CD4-positive, alpha-beta memory T cell (primary cell): ENCODE results near the gene TERB1. TPM values are rescaled to one million over a fixed set of nuclear protein-coding genes. Genes with fewer than 3 reads are reported as not detected.
A peak's percentile ranks its signal among the peaks of the same experiment; 100 is the strongest.

Experiments
- CTCF ChIA-PET: fragments of 350-600 bp; sonication (Branson Sonifier 250); formaldehyde crosslinking; loops from one replicate; lab custom pipeline; 2021; ENCODE audit warnings: inconsistent platforms; ENCODE audit not compliant: partially characterized antibody; lab: Charles Lee
- POLR2A ChIA-PET: fragments of 350-600 bp; sonication (Branson Sonifier 250); formaldehyde crosslinking; loops from one replicate; lab custom pipeline; 2021; ENCODE audit not compliant: partially characterized antibody; lab: Charles Lee
- DNase-seq, 5 donors: peaks; one replicate each; pipeline versions ENCODE4 v3.0.0 to v3.0.0-alpha.2; 2020 to 2022; ENCODE audit warnings: mixed read lengths in 1 of 5
- H3K27ac ChIP-seq: one replicate; pipeline ENCODE4 v1.7.0; 2013; ENCODE audit warnings: low read depth, low read length
- H3K27me3 ChIP-seq: 2 replicates; pipeline ENCODE4 v1.7.0; 2013; ENCODE audit warnings: mild to moderate bottlenecking, low read length, moderate library complexity; ENCODE audit not compliant: insufficient read depth
- H3K36me3 ChIP-seq: 2 replicates; pipeline ENCODE4 v1.7.0; 2013; ENCODE audit warnings: mild to moderate bottlenecking, low read length, moderate library complexity; ENCODE audit not compliant: insufficient read depth
- H3K4me1 ChIP-seq: 2 replicates; pipeline ENCODE4 v1.7.0; 2013; ENCODE audit warnings: mild to moderate bottlenecking, low read length, moderate library complexity; ENCODE audit not compliant: insufficient read depth
- H3K4me3 ChIP-seq, 2 donors: one replicate each; pipeline ENCODE4 v1.7.0; 2013; ENCODE audit warnings: low read length in 2 of 2, mild to moderate bottlenecking in 1 of 2
- H3K9me3 ChIP-seq, 2 donors: one replicate each; pipeline ENCODE4 v1.7.0; 2013; ENCODE audit warnings: low read length in 2 of 2, control low read depth in 1 of 2; ENCODE audit not compliant: control insufficient read depth in 1 of 2
- H3K27ac Mint-ChIP-seq, 7 donors: one replicate each; pipeline ENCODE4 v1.8.0; 2020 to 2021; ENCODE audit warnings: mixed read lengths in 7 of 7, mild to moderate bottlenecking in 6 of 7, inconsistent platforms in 3 of 7, moderate library complexity in 3 of 7
- H3K27me3 Mint-ChIP-seq, 2 donors: one replicate each; pipeline ENCODE4 v1.8.0; 2020 to 2021; ENCODE audit warnings: mixed read lengths in 2 of 2
- H3K36me3 Mint-ChIP-seq, 2 donors: one replicate each; pipeline ENCODE4 v1.8.0; 2020 to 2021; ENCODE audit warnings: mixed read lengths in 2 of 2, inconsistent platforms in 1 of 2, mild to moderate bottlenecking in 1 of 2
- H3K4me1 Mint-ChIP-seq, 4 donors: one replicate each; pipeline ENCODE4 v1.8.0; 2020 to 2021; ENCODE audit warnings: mixed read lengths in 4 of 4, mild to moderate bottlenecking in 1 of 4
- H3K4me3 Mint-ChIP-seq, 8 donors: one replicate each; pipeline ENCODE4 v1.8.0; 2020 to 2021; ENCODE audit warnings: mixed read lengths in 8 of 8, mild to moderate bottlenecking in 7 of 8, moderate library complexity in 6 of 8, inconsistent platforms in 3 of 8
- H3K9me3 Mint-ChIP-seq, 8 donors: one replicate each; pipeline ENCODE4 v1.8.0; 2020 to 2021; ENCODE audit warnings: mixed read lengths in 8 of 8, mild to moderate bottlenecking in 5 of 8, inconsistent platforms in 3 of 8, moderate library complexity in 1 of 8
- intact Hi-C: fragments of 100-400 bp; cut with micrococcal nuclease; formaldehyde crosslinking; loops from one replicate; pipeline ENCODE4 v1.15.1; 2023
- polyA plus RNA-seq, 2 donors: library from polyadenylated mRNA; unstranded; fragments of 300-500 nt; fragmentation: Illumina TruSeq; gene quantifications; one replicate each; pipeline ENCODE4 v1.2.3, GENCODE V29; 2021
- total RNA-seq, 2 experiments: library from RNA; stranded (reverse); gene quantifications; one replicate each; pipeline ENCODE4 v1.2.3, GENCODE V29; 2021

TERB1 gene
- total and polyA plus RNA-seq, 4 experiments from 2014 or later = 0.83 to 1.1 TPM; not detected in 2

DNA sequence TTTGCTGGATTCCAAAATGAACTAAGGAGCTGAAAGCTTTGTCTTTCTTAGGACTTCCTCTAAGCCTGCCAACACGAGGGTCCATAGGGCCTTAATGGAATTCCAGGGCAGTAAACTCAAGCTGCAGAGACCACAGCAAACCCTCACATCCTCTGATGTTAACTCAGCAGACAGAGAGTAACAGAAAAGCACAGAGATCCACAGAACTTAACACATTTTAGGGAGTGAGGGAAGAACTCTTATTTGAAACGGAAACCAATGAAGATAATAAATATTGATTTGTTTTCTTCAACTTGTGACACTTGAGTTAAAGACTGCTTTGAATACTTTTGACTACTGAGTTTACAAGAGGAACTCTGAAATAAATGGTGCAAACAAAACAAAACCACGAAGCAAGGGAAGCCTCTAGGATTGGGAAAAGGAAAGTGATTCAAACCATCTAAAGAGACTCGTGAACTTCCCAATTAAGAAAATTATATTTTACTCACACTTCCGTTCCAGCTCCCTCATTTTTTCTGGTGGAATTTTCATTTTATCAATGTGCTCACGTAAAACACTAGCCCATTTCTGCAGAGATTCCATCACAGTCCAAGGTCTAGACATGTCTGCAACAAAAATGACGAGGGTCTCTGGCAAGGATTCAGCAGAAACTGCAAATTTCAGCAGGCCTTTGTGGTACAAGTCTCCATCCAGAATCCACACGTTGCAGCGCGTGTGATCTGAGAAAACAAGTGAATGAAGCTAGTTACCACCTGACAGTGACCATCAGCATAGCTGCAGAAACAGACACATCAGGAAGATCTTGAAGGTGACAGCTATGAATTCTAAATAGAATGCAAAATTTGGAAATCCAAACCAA lies 59.2 kb downstream of the TERB1 start:
- H3K27ac ChIP-seq = no peak overlapping the region
- Mint-ChIP-seq H3K27me3 (no peaks in the 10 kb centered on the region), H3K4me3 (no peak overlapping the region), H3K9me3 (no peaks in the 10 kb centered on the region), H3K27ac (peak overlapping the region in 1 of 7 donors; percentile 75), H3K36me3 (peaks cover 24 to 63% of the 10 kb centered on the region in 2 donors), H3K4me1 (peaks cover 21 to 37% (median 26%) of the 10 kb centered on the region in 4 donors)
- DNase-seq = no peak
- H3K27me3 ChIP-seq = no peaks in the 10 kb centered on the region
- no peak overlapping the region for H3K4me3 ChIP-seq
- peaks cover 24% of the 10 kb centered on the region for H3K4me1 ChIP-seq
- peaks cover 39% of the 10 kb centered on the region for H3K36me3 ChIP-seq
- ChIA-PET POLR2A (interaction anchor here (1.2 kb wide), 1 partner anchor 9 kb away, joined by 5 read pairs; the partner anchor contains the start of gene DYNC1LI2), CTCF (interaction anchor here (0.7 to 8.8 kb wide), 6 partner anchors 9 to 339 kb away, joined by 3 to 76 read pairs (median 6); partner anchors contain the start of gene DYNC1LI2)
- no peaks in the 10 kb centered on the region for H3K9me3 ChIP-seq
- intact Hi-C loops = no loop called here

DNA sequence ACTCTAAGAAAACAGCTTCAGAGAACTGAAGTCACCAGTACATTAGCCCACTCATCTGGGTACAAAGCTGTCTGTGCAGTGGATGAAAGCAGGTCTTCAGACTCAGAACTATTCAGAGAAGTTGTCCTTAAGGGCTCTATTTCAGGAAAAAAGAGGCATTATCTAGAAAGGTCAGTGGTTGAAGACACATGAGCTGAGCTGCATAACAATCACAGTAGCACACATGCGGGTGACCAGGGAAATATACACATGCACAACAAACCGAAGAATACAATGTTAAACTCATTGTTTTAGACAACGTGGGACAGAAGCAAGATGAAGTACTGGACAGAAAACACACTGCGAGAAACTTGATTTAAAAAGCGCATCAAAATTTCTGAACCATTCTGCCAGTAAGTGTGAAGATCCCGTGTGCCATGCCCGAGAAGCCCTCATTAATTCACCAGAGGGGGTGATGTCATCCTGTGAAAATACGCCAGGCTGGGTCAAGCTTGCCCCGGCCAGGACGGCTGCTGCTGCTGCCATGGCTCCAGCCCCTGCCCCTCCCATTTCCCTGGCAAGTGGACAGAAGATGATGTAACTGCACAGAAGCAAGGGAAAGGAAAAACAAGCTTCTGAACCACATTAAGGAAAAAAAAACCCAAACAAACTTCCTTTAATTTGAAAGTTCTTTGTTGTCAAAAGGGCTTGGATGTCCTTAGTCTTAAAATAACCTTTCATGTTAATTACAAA lies 60.0 kb downstream of the TERB1 start:
- peaks cover 17 to 28% (median 20%) of the 10 kb centered on the region in 4 donors for H3K4me1 Mint-ChIP-seq
- POLR2A ChIA-PET = interaction anchor here (0.9 to 1.6 kb wide), 3 partner anchors 10 to 190 kb away, joined by 3 to 6 read pairs (median 3); partner anchors contain the start of genes DYNC1LI2 and NAE1
- intact Hi-C loops = no loop called here

DNA sequence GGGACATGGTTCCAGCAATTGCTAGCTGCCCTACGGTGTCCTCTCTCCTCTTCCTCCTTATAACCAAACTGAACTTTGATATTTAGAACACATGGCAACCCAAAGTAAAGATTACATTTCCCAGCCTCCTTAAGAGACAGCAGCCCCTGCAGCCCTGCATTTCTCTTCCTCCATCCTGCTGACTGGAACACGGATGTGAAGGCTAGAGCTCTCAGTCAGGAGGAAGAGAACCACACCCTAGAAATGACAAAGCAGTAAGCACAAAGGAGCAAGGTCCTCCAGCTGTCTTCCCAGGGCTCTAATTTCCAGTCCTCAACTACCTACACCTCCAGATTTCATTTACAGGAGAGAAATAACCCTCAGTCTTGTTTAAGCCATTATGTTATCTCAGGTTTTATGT lies 60.9 kb downstream of the TERB1 start:
- H3K36me3 Mint-ChIP-seq = peaks cover 20 to 62% of the 10 kb centered on the region in 2 donors
- no peaks in the 10 kb centered on the region for H3K27me3 ChIP-seq
- DNase-seq = no peak
- ChIA-PET CTCF (interaction anchor here (1.1 to 8.8 kb wide), 7 partner anchors 10 to 335 kb away, joined by 3 to 76 read pairs (median 9); partner anchors contain the start of gene DYNC1LI2), POLR2A (interaction anchor here (0.9 to 1.6 kb wide), 3 partner anchors 11 to 189 kb away, joined by 3 to 6 read pairs (median 3); partner anchors contain the start of genes DYNC1LI2 and NAE1)
- intact Hi-C loops = loop anchor here (1.0 kb wide), 2 partner anchors 178 to 334 kb away; no protein-coding TSS in a partner anchor
- peaks cover 13 to 24% (median 16%) of the 10 kb centered on the region in 4 donors for H3K4me1 Mint-ChIP-seq
- H3K4me1 ChIP-seq = peaks cover 18% of the 10 kb centered on the region
- no peak overlapping the region for H3K4me3 ChIP-seq
- peaks cover 53% of the 10 kb centered on the region for H3K36me3 ChIP-seq
- peak overlapping the region in 1 of 8 donors; percentile 47 for H3K4me3 Mint-ChIP-seq
- peak overlapping the region in 4 of 7 donors; percentile 7 to 73 (median 27) for H3K27ac Mint-ChIP-seq
- H3K9me3 ChIP-seq = no peaks in the 10 kb centered on the region
- no peak overlapping the region for H3K27ac ChIP-seq
- H3K27me3 Mint-ChIP-seq = no peaks in the 10 kb centered on the region
- H3K9me3 Mint-ChIP-seq = no peaks in the 10 kb centered on the region

More for the DNA sequence above, 60.0 kb downstream of the TERB1 start:
- H3K27ac Mint-ChIP-seq = peak overlapping the region in 1 of 7 donors; percentile 29
- DNase-seq = no peak
- peaks cover 45% of the 10 kb centered on the region for H3K36me3 ChIP-seq
- no peaks in the 10 kb centered on the region for H3K9me3 ChIP-seq
- no peaks in the 10 kb centered on the region for H3K9me3 Mint-ChIP-seq
- no peak overlapping the region for H3K4me3 Mint-ChIP-seq
- no peaks in the 10 kb centered on the region for H3K27me3 Mint-ChIP-seq
- H3K4me1 ChIP-seq = peaks cover 18% of the 10 kb centered on the region
- H3K36me3 Mint-ChIP-seq = peaks cover 24 to 59% of the 10 kb centered on the region in 2 donors
- no peak overlapping the region for H3K4me3 ChIP-seq
- no peaks in the 10 kb centered on the region for H3K27me3 ChIP-seq
- H3K27ac ChIP-seq = no peak overlapping the region
- CTCF ChIA-PET = interaction anchor here (0.7 to 8.8 kb wide), 8 partner anchors 10 to 338 kb away, joined by 3 to 76 read pairs (median 6); partner anchors contain the start of gene DYNC1LI2

DNA sequence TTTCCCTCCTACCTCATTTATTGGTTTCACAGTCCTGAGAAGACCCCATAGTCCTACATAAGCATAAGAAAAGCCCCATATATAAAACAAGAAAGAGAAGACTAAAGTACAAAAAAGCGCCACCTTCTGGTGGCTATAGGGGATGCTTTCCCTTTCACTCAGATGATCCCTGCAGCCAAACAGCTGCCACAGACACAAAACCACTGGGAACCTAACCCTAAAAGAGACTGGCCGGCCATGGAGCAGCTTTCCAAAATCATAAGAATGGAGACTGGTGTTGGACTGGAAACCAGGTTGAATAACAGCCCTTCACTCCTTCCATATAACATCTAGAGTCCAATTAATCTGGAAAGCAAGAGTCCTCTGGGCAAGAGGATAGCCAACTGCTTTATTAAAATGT lies 61.4 kb downstream of the TERB1 start:
- Histone ChIP-seq H3K4me1 (peaks cover 18% of the 10 kb centered on the region), H3K4me3 (no peak overlapping the region), H3K36me3 (peaks cover 56% of the 10 kb centered on the region), H3K9me3 (no peaks in the 10 kb centered on the region), H3K27me3 (no peaks in the 10 kb centered on the region), H3K27ac (no peak overlapping the region)
- intact Hi-C loops = loop anchor here (1.0 kb wide), 2 partner anchors 178 to 334 kb away; no protein-coding TSS in a partner anchor
- Mint-ChIP-seq H3K4me1 (peaks cover 13 to 24% (median 16%) of the 10 kb centered on the region in 4 donors), H3K9me3 (no peaks in the 10 kb centered on the region), H3K27me3 (no peaks in the 10 kb centered on the region), H3K4me3 (peak overlapping the region in 1 of 8 donors; percentile 47), H3K27ac (peak overlapping the region in 5 of 7 donors; percentile 30 to 77 (median 49)), H3K36me3 (peaks cover 20 to 63% of the 10 kb centered on the region in 2 donors)
- POLR2A ChIA-PET = interaction anchor here (1.2 to 1.6 kb wide), 2 partner anchors 12 to 91 kb away, joined by 3 to 6 read pairs; partner anchors contain the start of genes DYNC1LI2 and NAE1
- CTCF ChIA-PET = interaction anchor here (1.1 to 8.8 kb wide), 5 partner anchors 10 to 335 kb away, joined by 3 to 76 read pairs (median 11); partner anchors contain the start of gene DYNC1LI2
- DNase-seq = peak in 4 of 5 donors; percentile 14 to 31 (median 28)

DNA sequence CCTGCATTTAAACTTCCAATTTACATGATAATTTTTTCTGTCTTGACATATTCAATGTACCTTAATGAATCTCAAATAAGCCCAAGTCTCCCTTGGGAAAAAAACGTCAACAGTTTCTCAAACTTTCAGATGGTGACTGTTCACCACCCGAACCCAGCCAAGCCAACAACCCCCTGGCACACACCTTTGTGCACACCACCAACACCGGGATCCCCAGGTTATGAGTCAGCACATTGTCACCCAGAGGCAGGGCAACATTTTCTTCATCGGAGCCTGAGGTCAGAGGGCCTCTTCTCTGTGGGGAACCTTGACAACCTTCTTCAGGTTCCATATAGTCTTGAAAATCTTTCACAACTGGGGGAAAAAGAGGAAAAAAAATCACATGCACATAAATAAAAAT lies 65.5 kb downstream of the TERB1 start:
- Histone ChIP-seq H3K36me3 (peaks cover 73% of the 10 kb centered on the region), H3K27me3 (no peaks in the 10 kb centered on the region), H3K4me3 (no peak overlapping the region), H3K27ac (no peak overlapping the region), H3K9me3 (no peaks in the 10 kb centered on the region), H3K4me1 (peaks cover 12% of the 10 kb centered on the region)
- Mint-ChIP-seq H3K27me3 (no peaks in the 10 kb centered on the region), H3K27ac (peak overlapping the region in 1 of 7 donors; percentile 50), H3K4me3 (peak overlapping the region in 1 of 8 donors; percentile 3), H3K36me3 (peaks cover 39 to 74% of the 10 kb centered on the region in 2 donors), H3K4me1 (peaks cover 10 to 16% (median 12%) of the 10 kb centered on the region in 4 donors), H3K9me3 (no peaks in the 10 kb centered on the region)
- no peak for DNase-seq
- POLR2A ChIA-PET = interaction anchor here (1.7 kb wide), 1 partner anchor 15 kb away, joined by 5 read pairs; the partner anchor contains the start of gene DYNC1LI2
- intact Hi-C loops = no loop called here
- CTCF ChIA-PET = interaction anchor here (2.2 to 8.8 kb wide), 4 partner anchors 9 to 329 kb away, joined by 7 to 76 read pairs (median 18); partner anchors contain the start of gene NAE1

DNA sequence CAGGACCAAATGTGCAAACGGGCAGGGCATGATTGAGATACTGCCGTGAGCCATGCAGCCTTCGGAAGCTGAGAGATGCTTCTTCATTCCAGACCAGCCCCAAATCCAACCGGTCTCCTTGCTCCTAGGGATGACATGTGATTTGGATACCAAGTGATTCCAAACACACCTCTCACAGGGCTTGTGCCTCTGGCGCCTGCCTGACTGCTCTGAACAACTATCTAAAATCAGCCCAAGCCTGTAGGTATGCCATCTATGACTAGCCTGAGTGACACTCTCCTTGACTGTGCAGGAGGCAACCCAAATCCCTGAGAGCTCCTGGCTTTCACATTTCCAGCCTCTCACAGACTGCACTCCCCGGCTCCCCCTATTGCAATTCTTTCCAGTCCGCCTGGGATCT lies 70.3 kb downstream of the TERB1 start:
- ChIA-PET POLR2A (no interaction called here), CTCF (interaction anchor here (0.9 to 2.6 kb wide), 4 partner anchors 9 to 327 kb away, joined by 3 to 11 read pairs (median 5); partner anchors contain the start of gene NAE1)
- peaks cover 73% of the 10 kb centered on the region for H3K36me3 ChIP-seq
- no peak overlapping the region for H3K4me3 Mint-ChIP-seq
- H3K4me1 Mint-ChIP-seq = peaks cover 3 to 6% (median 5%) of the 10 kb centered on the region in 4 donors
- H3K27ac ChIP-seq = no peak overlapping the region
- no peak for DNase-seq
- intact Hi-C loops = no loop called here
- no peaks in the 10 kb centered on the region for H3K9me3 ChIP-seq
- no peak overlapping the region for H3K4me3 ChIP-seq
- no peaks in the 10 kb centered on the region for H3K4me1 ChIP-seq
- H3K27me3 ChIP-seq = no peaks in the 10 kb centered on the region
- no peaks in the 10 kb centered on the region for H3K27me3 Mint-ChIP-seq
- H3K27ac Mint-ChIP-seq = peak overlapping the region in 3 of 7 donors; percentile 3 to 44 (median 19)
- H3K36me3 Mint-ChIP-seq = peaks cover 51 to 73% of the 10 kb centered on the region in 2 donors
- H3K9me3 Mint-ChIP-seq = no peaks in the 10 kb centered on the region
